ENCODE results near the gene MAPK4. TPM values are rescaled to one million over a fixed set of nuclear protein-coding genes. Genes with fewer than 3 reads are reported as not detected.

The MAPK4 gene
- total and polyA plus RNA-seq, 2 donors from 2014 or later = 9.0 to 9.2 TPM

- FAIRE-seq (no peak), DNase-seq (no peak)
- Histone ChIP-seq H3K27ac (ENCODE audit: low read depth in 2 of 2, low read length in 2 of 2) (no peak overlapping the region), H3K27me3 (ENCODE audit: control insufficient read depth, insufficient read depth, low read length) (no peaks in the 10 kb centered on the region), H3K36me3 (ENCODE audit: control insufficient read depth in 2 of 3, insufficient read depth in 3 of 3, low read length in 3 of 3) (no peaks in the 10 kb centered on the region), H3K9ac (ENCODE audit: low read length in 3 of 3) (no peak overlapping the region), H3K4me1 (ENCODE audit: control insufficient read depth in 2 of 3, insufficient read depth in 2 of 3, low read depth in 1 of 3, low read length in 3 of 3) (peaks cover 0 to 3% (median 0%) of the 10 kb centered on the region in 3 donors), H3K9me3 (ENCODE audit: control insufficient read depth in 2 of 3, insufficient read depth in 1 of 3, low read length in 3 of 3) (no peaks in the 10 kb centered on the region), H3K4me3 (ENCODE audit: low read length in 3 of 3) (no peak overlapping the region)
- intact Hi-C loops (cut with DNase I) = no loop called here
- no peak for TF ChIP-seq CTCF (IDR thresholded peaks at IDR 0.05; ENCODE audit: borderline replicate concordance, extremely low read depth, insufficient read depth)
These were observed 186.1 kb downstream of the MAPK4 start for GRCh38 chr18:50745945-50746344.

GRCh38 chr18:50747849-50748242 lies 188.0 kb downstream of the MAPK4 start:
- H3K9me3 ChIP-seq (ENCODE audit: control insufficient read depth in 2 of 3, insufficient read depth in 1 of 3, low read length in 3 of 3) = no peaks in the 10 kb centered on the region
- FAIRE-seq = no peak
- H3K27me3 ChIP-seq (ENCODE audit: control insufficient read depth, insufficient read depth, low read length) = no peaks in the 10 kb centered on the region
- no peak overlapping the region for H3K4me3 ChIP-seq (ENCODE audit: low read length in 3 of 3)
- no peak overlapping the region for H3K9ac ChIP-seq (ENCODE audit: low read length in 3 of 3)
- TF ChIP-seq CTCF (IDR thresholded peaks at IDR 0.05; ENCODE audit: borderline replicate concordance, extremely low read depth, insufficient read depth) = no peak
- H3K27ac ChIP-seq (ENCODE audit: low read depth in 2 of 2, low read length in 2 of 2) = no peak overlapping the region
- H3K4me1 ChIP-seq (ENCODE audit: control insufficient read depth in 2 of 3, insufficient read depth in 2 of 3, low read depth in 1 of 3, low read length in 3 of 3) = peaks cover 0 to 3% (median 0%) of the 10 kb centered on the region in 3 donors
- no peak for DNase-seq
- intact Hi-C loops (cut with DNase I) = no loop called here
- H3K36me3 ChIP-seq (ENCODE audit: control insufficient read depth in 2 of 3, insufficient read depth in 3 of 3, low read length in 3 of 3) = no peaks in the 10 kb centered on the region

GRCh38 chr18:50748243-50749229 lies 188.6 kb downstream of the MAPK4 start:
- intact Hi-C loops (cut with DNase I) = no loop called here
- TF ChIP-seq CTCF (IDR thresholded peaks at IDR 0.05; ENCODE audit: borderline replicate concordance, extremely low read depth, insufficient read depth) = no peak
- Histone ChIP-seq H3K4me1 (ENCODE audit: control insufficient read depth in 2 of 3, insufficient read depth in 2 of 3, low read depth in 1 of 3, low read length in 3 of 3) (peaks cover 0 to 3% (median 0%) of the 10 kb centered on the region in 3 donors), H3K4me3 (ENCODE audit: low read length in 3 of 3) (no peak overlapping the region), H3K27me3 (ENCODE audit: control insufficient read depth, insufficient read depth, low read length) (no peaks in the 10 kb centered on the region), H3K9me3 (ENCODE audit: control insufficient read depth in 2 of 3, insufficient read depth in 1 of 3, low read length in 3 of 3) (no peaks in the 10 kb centered on the region), H3K36me3 (ENCODE audit: control insufficient read depth in 2 of 3, insufficient read depth in 3 of 3, low read length in 3 of 3) (no peaks in the 10 kb centered on the region), H3K27ac (ENCODE audit: low read depth in 2 of 2, low read length in 2 of 2) (no peak overlapping the region), H3K9ac (ENCODE audit: low read length in 3 of 3) (no peak overlapping the region)
- no peak for FAIRE-seq
- DNase-seq = peak in 3 of 5 donors; percentile 37 to 76 (median 47)
